HepG2 (cell line): ENCODE data around the gene TMEFF2. TPM values are rescaled to one million over a fixed set of nuclear protein-coding genes. Genes with fewer than 3 reads are reported as not detected.

Experiments used
- ATAC-seq: fragments of 200-7000 bp; cut with Tn5 transposase; 3 replicates; pipeline ENCODE4 v1.9.1; 2020; ENCODE audit warnings: mild to moderate bottlenecking, moderate library complexity
- BruUV-seq: library from RNA; stranded (reverse); fragments of 400-500 nt; replicated peaks from 2 replicates; lab custom pipeline; 2021; lab: Mats Ljungman, UMichigan
- CTCF ChIA-PET: fragments of 300-600 bp; formaldehyde crosslinking; extraction: SDS; loops from one replicate; lab custom pipeline; 2021; ENCODE audit warnings: low total read pairs, inconsistent platforms, low intra/inter-chr PET ratio; lab: Yijun Ruan, JAX
- POLR2A ChIA-PET: fragments of 350-600 bp; sonication (Branson Sonifier 250); formaldehyde crosslinking; loops from one replicate; lab custom pipeline; 2020; ENCODE audit warnings: antibody characterized with exemption, inconsistent platforms; lab: Yijun Ruan, JAX
- DNase-seq: peaks from one replicate; pipeline ENCODE4 v3.0.0-alpha.2; 2015; ENCODE audit warnings: low spot score
- FAIRE-seq: peaks from 3 replicates; lab custom pipeline; 2011; peaks lifted over from hg19 to GRCh38; lab: Jason Lieb, UNC
- H2AFZ ChIP-seq: one replicate; pipeline ENCODE4 v1.6.1; 2011; ENCODE audit warnings: low read length, inconsistent platforms
- H3K27ac ChIP-seq: fragments of 300-600 bp; 3 replicates; pipeline ENCODE4 v1.8.0; 2011; ENCODE audit warnings: mixed run types, mild to moderate bottlenecking, mixed read lengths, low read length, inconsistent platforms; ENCODE audit not compliant: insufficient read depth; ENCODE audit errors: extremely low read length
- H3K27me3 ChIP-seq, 2 experiments: fragments of 200-600 bp in 1 of 2; 2 replicates in 1 of 2; 3 replicates in 1 of 2; pipeline versions ENCODE4 v1.6.0 to v1.8.0; 2011; ENCODE audit warnings: low read length in 2 of 2, mild to moderate bottlenecking in 2 of 2, moderate library complexity in 2 of 2, inconsistent platforms in 1 of 2; ENCODE audit not compliant: insufficient read depth in 2 of 2, control insufficient read depth in 1 of 2
- H3K36me3 ChIP-seq, 2 experiments: fragments of 200-600 bp in 1 of 2; replicated peaks in 1 of 2; 2 replicates in 1 of 2; 3 replicates in 1 of 2; pipeline versions ENCODE4 v1.5.1 to v1.8.0; 2011; ENCODE audit warnings: low read length in 2 of 2, inconsistent platforms in 1 of 2; ENCODE audit not compliant: insufficient read depth in 2 of 2, control insufficient read depth in 1 of 2
- H3K4me1 ChIP-seq: 2 replicates; pipeline ENCODE4 v1.5.1; 2012; ENCODE audit warnings: low read length, inconsistent platforms; ENCODE audit not compliant: insufficient read depth
- H3K4me2 ChIP-seq: 2 replicates; pipeline ENCODE4 v1.6.0; 2011; ENCODE audit warnings: low read depth, low read length, inconsistent platforms
- H3K4me3 ChIP-seq, 3 experiments: fragments of 200-600 bp in 1 of 3; sonication (generic), shearing (Covaris generic) in 1 of 3; replicated peaks in 1 of 3; 2 replicates each; pipeline ENCODE4 v1.5.1; 2011 to 2016; ENCODE audit warnings: low read length in 3 of 3, inconsistent platforms in 2 of 3, low read depth in 2 of 3, mild to moderate bottlenecking in 2 of 3, control low read depth in 1 of 3, mixed read lengths in 1 of 3; ENCODE audit not compliant: insufficient read depth in 1 of 3
- H3K79me2 ChIP-seq: one replicate; pipeline ENCODE4 v1.6.1; 2011; ENCODE audit warnings: low read length, inconsistent platforms; ENCODE audit not compliant: insufficient read depth
- H3K9ac ChIP-seq: 2 replicates; pipeline ENCODE4 v1.6.0; 2011; ENCODE audit warnings: mild to moderate bottlenecking, low read depth, low read length, inconsistent platforms; ENCODE audit not compliant: insufficient read depth
- H3K9me3 ChIP-seq: 2 replicates; pipeline ENCODE4 v1.5.1; 2012; ENCODE audit warnings: mild to moderate bottlenecking, low read length
- H4K20me1 ChIP-seq: 2 replicates; pipeline ENCODE4 v1.6.0; 2011; ENCODE audit warnings: inconsistent platforms, mild to moderate bottlenecking, low read length, moderate library complexity; ENCODE audit not compliant: insufficient read depth
- AKNA ChIP-seq: sonication (generic); formaldehyde crosslinking; IDR thresholded peaks from 2 replicates; pipeline ENCODE4 v1.4.0; 2020; ENCODE audit warnings: missing genetic modification reagents, borderline replicate concordance
- CHCHD3 ChIP-seq: sonication (generic); formaldehyde crosslinking; IDR thresholded peaks from 2 replicates; pipeline ENCODE4 v1.8.0; 2022; ENCODE audit warnings: mild to moderate bottlenecking, missing genetic modification reagents, moderate library complexity
- CREB3 ChIP-seq: sonication (generic); formaldehyde crosslinking; IDR thresholded peaks from 2 replicates; pipeline ENCODE4 v1.5.0; 2020; ENCODE audit warnings: missing genetic modification reagents
- DDIT3 ChIP-seq: sonication (generic); formaldehyde crosslinking; IDR thresholded peaks from 2 replicates; pipeline ENCODE4 v1.4.0; 2020; ENCODE audit warnings: mild to moderate bottlenecking, missing genetic modification reagents
- MATR3 ChIP-seq: sonication (generic); formaldehyde crosslinking; IDR thresholded peaks from 2 replicates; pipeline ENCODE4 v1.4.0; 2020; ENCODE audit warnings: missing genetic modification reagents
- MLX ChIP-seq: IDR thresholded peaks from 2 replicates; pipeline ENCODE4 v1.6.1; 2016
- SATB2 ChIP-seq: sonication (generic); formaldehyde crosslinking; IDR thresholded peaks from 2 replicates; pipeline ENCODE4 v1.5.0; 2020; ENCODE audit warnings: missing genetic modification reagents
- TARDBP ChIP-seq: sonication (generic); formaldehyde crosslinking; IDR thresholded peaks from 2 replicates; pipeline ENCODE4 v1.8.0; 2022; ENCODE audit warnings: mild to moderate bottlenecking, missing genetic modification reagents
- TCF7L2 ChIP-seq: IDR thresholded peaks from 2 replicates; pipeline ENCODE4 v1.6.1; 2011; ENCODE audit warnings: mild to moderate bottlenecking, low read depth, low read length, moderate library complexity
- TERF1 ChIP-seq: sonication (generic); formaldehyde crosslinking; IDR thresholded peaks from 2 replicates; pipeline ENCODE4 v1.8.0; 2022; ENCODE audit warnings: mild to moderate bottlenecking, missing genetic modification reagents, moderate library complexity
- TIGD3 ChIP-seq: sonication (generic); formaldehyde crosslinking; IDR thresholded peaks from 2 replicates; pipeline ENCODE4 v1.5.1; 2020; ENCODE audit warnings: mild to moderate bottlenecking, missing genetic modification reagents, borderline replicate concordance
- ZNF263 ChIP-seq: sonication (generic); formaldehyde crosslinking; IDR thresholded peaks from 2 replicates; pipeline ENCODE4 v1.4.0; 2020; ENCODE audit warnings: missing genetic modification reagents
- ZNF710 ChIP-seq: sonication (generic); formaldehyde crosslinking; IDR thresholded peaks from 2 replicates; pipeline ENCODE4 v1.5.0; 2020; ENCODE audit warnings: mild to moderate bottlenecking, missing genetic modification reagents, borderline replicate concordance
- WGBS: methylation state at CpG from one replicate; pipeline ENCODE4 v1.1.6; 2017; ENCODE audit warnings: low lambda C conversion rate; 5-methylcytosine and 5-hydroxymethylcytosine counted together
- in situ Hi-C: cut with HindIII; loops from 2 replicates; pipeline ENCODE4 v1.10.0; 2017; ENCODE audit warnings: low pct_unique_long_range_greater_than_20kb; ENCODE audit not compliant: extremely low pct_ligation_motif_present
- intact Hi-C: fragments of 100-400 bp; cut with micrococcal nuclease; formaldehyde crosslinking; loops from one replicate; pipeline ENCODE4 v1.10.0; 2022; ENCODE audit not compliant: unreplicated experiment
- polyA plus RNA-seq, 8 experiments: library from polyadenylated mRNA; depleted of rRNA in 3 of 8; stranded (reverse) in 7 of 8; unstranded in 1 of 8; fragments of >200 nt; fragmentation: Illumina TruSeq in 4 of 8; extraction: Trizol in 4 of 8; gene quantifications; 2 replicates each; pipeline versions ENCODE4 v1.2.1 to v1.2.3, GENCODE V29; 2011 to 2016; ENCODE audit warnings: low read depth in 4 of 8, missing spikeins in 1 of 8, mixed read lengths in 1 of 8; ENCODE audit not compliant: insufficient read depth in 1 of 8
- total RNA-seq, 5 experiments: library from RNA; depleted of rRNA; stranded (reverse); fragments of >200 nt; fragmentation: Illumina TruSeq; extraction: Trizol; gene quantifications; 2 replicates each; pipeline ENCODE4 v1.2.3, GENCODE V29; 2016; ENCODE audit warnings: low read depth in 1 of 5

The TMEFF2 gene
- total and polyA plus RNA-seq, 2 of the 13 experiments (the other 11 are each of a cell fraction or from before 2014, with no cell fraction given), result not detected

GRCh38 chr2:192137451-192137850 lies 57.3 kb downstream of the TMEFF2 start:
- FAIRE-seq, result no peak
- no peak overlapping the region for H3K4me2 ChIP-seq
- no peaks in the 10 kb centered on the region for H3K36me3 ChIP-seq
- no peaks in the 10 kb centered on the region for H3K27me3 ChIP-seq
- H3K4me1 ChIP-seq, result no peaks in the 10 kb centered on the region
- no peak for ATAC-seq
- H4K20me1 ChIP-seq, result no peaks in the 10 kb centered on the region
- WGBS, result 0% methylated on average over 1 of the region's 1 CpG
- H3K79me2 ChIP-seq, result no peaks in the 10 kb centered on the region
- H3K9ac ChIP-seq, result no peak overlapping the region
- H3K9me3 ChIP-seq, result no peaks in the 10 kb centered on the region
- H3K4me3 ChIP-seq, result no peak overlapping the region
- ChIA-PET CTCF (no interaction called here), POLR2A (no interaction called here)
- no peak overlapping the region for H3K27ac ChIP-seq
- intact Hi-C loops, result no loop called here
- in situ Hi-C loops, result no loop called here
- no peak overlapping the region for H2AFZ ChIP-seq
- BruUV-seq, result no TSS peak
- no peak for DNase-seq
- no peak for TF ChIP-seq SATB2 (CRISPR knock-in tag)
- TF ChIP-seq ZNF710 (CRISPR knock-in tag), result no peak
- no peak for TF ChIP-seq CHCHD3 (CRISPR knock-in tag)
- TF ChIP-seq TERF1 (CRISPR knock-in tag), result no peak
- TF ChIP-seq ZNF263 (CRISPR knock-in tag), result no peak
- TF ChIP-seq TIGD3 (CRISPR knock-in tag), result no peak
- no peak for TF ChIP-seq DDIT3
- no peak for TF ChIP-seq AKNA (CRISPR knock-in tag)
- no peak for TF ChIP-seq CREB3
- no peak for TF ChIP-seq TCF7L2
- TF ChIP-seq MATR3 (CRISPR knock-in tag), result no peak
- TF ChIP-seq MLX (CRISPR knock-in tag), result no peak
- no peak for TF ChIP-seq TARDBP (CRISPR knock-in tag)
